DMS53 (cell line): ENCODE measurements around the gene NTMT2.
"Not testable (repeated sequence)": the region's sequence is repeated elsewhere in the genome, so short reads cannot be mapped to it uniquely, and the experiment has no call there.

Experiments
- DNase-seq: peaks from one replicate; lab custom pipeline; 2025; lab: John Stamatoyannopoulos, UW

NTMT2 gene

GRCh38 chr1:170157820-170158219 is 12.1 kb downstream of the NTMT2 start:
- DNase-seq: no peak

- no peak for DNase-seq
Observed at GRCh38 chr1:170162459-170163246, 16.9 kb downstream of the NTMT2 start.

DNA sequence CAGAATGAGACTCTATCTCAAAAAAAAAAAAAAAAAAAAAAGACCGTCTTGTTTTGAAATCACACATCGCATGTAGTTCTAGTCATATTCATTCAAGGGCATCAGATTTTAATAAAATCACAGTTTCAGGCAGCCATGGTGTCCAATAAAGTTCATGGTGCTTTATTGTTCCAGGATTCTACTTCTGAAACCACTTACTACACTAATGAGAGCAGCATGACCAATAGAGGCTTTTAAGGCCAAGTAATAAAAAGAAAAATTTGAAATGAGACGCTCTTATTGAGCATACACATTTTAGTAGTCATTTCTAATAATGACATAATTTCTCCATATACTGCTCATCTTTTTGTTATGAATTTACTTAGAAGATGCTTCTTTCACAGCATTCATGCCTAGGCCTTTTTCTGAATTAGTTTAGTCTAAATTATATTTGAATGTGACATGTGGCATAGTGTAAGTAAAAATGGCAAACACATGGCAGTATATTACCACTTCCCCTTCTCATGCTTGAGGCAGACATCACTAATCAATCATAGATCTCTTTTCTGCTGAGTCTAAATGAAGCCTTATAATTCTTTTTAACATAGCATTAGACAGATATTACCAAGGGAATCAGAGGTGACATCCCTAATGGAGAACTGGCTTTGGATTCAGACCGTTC is 18.5 kb downstream of the NTMT2 start:
- no peak for DNase-seq

DNA sequence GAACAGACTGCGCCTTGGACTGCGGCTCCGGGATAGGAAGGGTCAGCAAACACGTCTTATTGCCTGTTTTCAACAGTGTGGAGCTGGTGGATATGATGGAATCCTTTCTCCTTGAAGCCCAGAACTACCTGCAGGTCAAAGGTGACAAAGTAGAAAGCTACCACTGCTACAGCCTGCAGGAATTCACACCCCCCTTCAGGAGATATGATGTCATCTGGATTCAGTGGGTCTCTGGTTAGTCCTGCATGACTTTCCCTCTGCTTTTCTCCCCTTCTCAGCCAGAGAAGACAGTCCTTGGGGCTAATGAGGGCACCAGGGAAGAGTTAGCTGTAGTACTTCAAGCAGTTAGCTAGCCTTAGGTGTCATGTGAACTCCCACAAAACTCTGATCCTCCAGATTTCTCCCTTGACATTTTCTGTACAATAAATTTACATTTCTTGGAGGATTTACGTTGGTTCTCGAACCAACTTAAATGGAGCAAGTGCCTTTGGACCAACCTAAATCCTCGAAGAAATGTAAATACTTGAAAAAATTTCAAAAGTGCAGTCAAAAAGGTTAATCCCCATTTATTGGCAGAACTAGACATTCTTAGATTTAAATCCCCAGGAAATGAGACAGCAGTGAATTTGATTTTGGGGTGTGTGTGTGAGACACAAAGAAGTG is 20.9 kb downstream of the NTMT2 start:
- no peak for DNase-seq

GRCh38 chr1:170168265-170168664 is 22.5 kb downstream of the NTMT2 start:
- peak; percentile 68 for DNase-seq

- not testable (repeated sequence) for DNase-seq
Observed at GRCh38 chr1:170170513-170170912, 24.8 kb downstream of the NTMT2 start.

DNA sequence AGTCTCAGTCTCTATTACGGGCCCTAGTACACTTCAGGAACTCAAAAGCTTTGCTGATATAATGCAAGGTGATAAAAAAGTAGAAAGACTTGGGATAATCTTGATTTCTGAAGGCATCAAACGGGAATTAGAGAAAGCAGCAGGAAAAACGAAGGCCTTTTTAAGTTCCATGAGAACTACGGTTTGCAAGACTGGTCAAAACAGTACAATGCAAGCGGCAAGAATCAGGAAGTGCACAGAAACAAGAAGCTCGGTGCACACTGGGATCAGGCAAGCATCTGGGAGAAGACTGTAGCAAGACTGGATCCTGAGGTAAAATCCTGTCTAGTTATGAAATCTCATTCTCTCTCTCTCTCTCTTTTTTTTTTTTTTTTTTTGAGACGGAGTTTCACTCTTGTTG is 28.6 kb downstream of the NTMT2 start:
- DNase-seq: no peak

GRCh38 chr1:170175041-170175440 is 29.3 kb downstream of the NTMT2 start:
- no peak for DNase-seq

GRCh38 chr1:170175484-170175883 is 29.7 kb downstream of the NTMT2 start:
- no peak for DNase-seq

GRCh38 chr1:170176772-170177171 is 31.0 kb downstream of the NTMT2 start:
- no peak for DNase-seq

DNA sequence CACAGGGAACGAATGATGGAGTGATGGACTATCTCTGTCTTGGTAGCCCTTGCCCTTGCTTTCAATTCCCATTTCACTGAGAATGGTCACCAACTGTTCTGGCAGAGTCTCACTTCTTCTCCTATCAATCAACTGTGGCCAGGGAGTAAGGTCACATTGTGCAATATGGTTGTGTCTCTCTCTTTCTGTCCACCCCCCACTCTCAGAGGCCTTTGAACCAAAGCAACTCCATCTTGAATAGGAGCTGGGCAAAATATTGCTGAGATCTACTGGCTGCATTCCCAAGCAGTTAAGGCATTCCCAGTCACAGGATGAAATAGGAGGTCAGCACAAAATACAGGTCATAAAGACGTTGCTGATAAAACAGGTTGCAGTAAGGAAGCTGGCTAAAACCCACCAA is 36.7 kb downstream of the NTMT2 start:
- no peak for DNase-seq

DNA sequence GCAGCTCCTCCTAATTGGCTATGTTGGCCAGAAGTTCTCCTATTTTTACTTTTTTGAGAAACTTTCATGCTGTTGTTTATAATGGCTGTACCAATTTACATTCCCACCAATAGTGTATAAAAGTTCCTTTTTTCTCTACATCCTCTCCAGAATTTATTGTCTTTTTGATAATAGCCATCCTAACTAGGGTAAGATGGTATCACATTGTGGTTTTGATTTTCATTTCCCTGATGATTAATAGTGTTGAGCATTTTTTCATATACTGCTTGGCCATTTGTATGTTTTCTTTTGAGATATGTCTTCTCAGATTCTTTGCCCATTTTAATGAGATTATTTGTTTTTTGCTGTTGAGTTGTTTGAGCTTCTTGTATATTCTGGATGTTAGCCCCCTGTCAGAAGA is 46.8 kb downstream of the NTMT2 start:
- no peak for DNase-seq

- no peak for DNase-seq
Observed at GRCh38 chr1:170194451-170194850, 48.7 kb downstream of the NTMT2 start.

DNA sequence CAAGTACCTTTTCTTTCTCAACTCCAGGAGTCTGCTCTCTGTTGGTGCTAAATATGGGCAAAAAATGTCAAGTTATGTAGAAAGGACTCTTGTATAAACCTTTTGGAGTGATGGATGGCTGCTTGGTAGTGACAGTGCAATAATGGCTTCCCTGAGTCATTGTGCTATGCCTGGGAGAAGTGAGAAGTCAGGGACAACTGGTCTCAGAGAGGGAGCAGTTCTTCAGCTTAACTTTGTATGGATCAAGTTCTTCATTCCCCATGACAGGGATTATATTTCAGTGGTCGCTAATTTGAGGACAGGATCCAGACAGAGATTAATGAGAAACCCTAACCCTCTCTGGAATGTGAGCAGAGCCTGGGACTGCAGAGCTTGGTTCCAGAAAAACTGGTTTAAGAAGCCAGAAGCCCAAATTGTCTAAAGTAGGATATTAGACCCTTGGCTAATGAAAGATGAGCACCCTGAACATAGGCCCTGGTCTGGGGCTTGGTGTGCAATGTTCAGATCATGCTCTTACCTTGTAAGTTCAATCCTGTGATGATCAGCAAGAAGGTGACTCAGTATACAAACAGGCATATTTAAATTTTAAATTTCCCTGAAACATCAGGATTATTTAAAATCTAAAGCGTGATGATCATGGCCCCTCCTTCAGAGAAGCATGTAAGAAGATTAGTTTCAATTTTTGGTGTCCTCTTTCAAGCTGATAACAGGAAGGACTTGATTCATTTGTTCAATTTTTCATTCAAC is 50.9 kb downstream of the NTMT2 start:
- DNase-seq: no peak

DNA sequence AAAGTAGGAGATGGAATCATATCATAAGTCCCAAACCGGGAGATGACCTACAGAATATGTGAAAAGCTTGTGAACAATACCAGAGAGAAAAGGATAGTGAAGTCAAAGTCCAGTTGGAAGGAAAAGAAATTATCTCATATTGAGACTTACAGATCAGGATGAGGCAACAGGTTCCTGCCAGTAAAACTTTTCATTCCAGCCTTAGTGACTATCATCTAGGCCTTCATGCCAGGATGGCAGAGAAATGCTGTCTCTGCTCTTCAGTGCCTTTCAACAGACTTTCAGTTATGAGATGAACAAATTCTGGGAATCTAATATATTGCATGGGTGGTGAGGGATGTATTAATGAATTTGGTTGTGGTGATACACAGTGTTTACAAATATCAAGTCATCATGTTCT is 52.3 kb downstream of the NTMT2 start:
- DNase-seq: no peak

DNA sequence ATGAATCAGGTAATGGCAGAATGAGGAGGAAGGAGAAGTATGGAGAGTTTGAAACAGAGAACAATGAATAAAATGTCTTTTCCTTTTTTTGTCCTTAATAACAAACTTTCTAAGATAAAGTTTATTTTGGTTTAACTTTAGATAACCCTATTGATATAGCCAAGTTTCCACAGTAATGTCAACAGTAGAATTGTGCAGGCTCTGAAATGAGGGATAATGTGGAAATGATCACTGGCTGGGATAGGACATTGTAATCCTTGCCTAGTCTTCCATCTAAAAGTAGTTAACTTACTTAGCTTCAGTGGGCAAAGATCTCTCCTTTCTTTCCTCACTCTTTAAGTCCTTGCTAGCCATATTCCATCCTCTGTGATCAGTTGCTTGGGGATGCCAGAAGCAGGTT is 52.8 kb downstream of the NTMT2 start:
- DNase-seq: no peak

- no peak for DNase-seq
Observed at GRCh38 chr1:170200161-170200560, 54.4 kb downstream of the NTMT2 start.

- DNase-seq: no peak
Observed at GRCh38 chr1:170200621-170201397, 55.0 kb downstream of the NTMT2 start.

- DNase-seq: no peak
Observed at GRCh38 chr1:170203693-170204092, 57.9 kb downstream of the NTMT2 start.

DNA sequence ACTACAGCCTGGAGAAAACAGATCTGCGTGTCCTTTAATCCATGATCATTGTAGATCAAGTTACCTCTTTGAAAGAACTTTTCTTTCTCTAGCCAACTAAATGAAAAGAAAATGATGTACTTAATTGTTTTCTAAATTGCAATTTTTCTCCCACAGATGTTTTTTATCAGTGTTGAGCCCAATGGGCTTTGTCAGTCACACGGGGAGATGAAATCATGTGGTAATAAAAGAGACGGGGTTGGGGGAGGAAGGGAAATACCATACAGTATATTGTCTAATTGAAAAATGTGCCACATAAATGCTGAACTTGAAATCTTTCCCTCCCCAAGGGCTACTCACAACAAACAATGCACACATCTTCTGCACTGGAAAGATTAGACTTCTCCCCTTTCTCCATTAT is 58.4 kb downstream of the NTMT2 start:
- DNase-seq: no peak

GRCh38 chr1:170205301-170205700 is 59.5 kb downstream of the NTMT2 start:
- DNase-seq: no peak

- no peak for DNase-seq
Observed at GRCh38 chr1:170209125-170209524, 63.4 kb downstream of the NTMT2 start.
